SK-N-SH (cell line): ENCODE results near the gene CCDC192. TPM values are rescaled to one million over a fixed set of nuclear protein-coding genes. Genes with fewer than 3 reads are reported as not detected.

ENCODE experiments used
- CTCF ChIA-PET: fragments of 300-600, 350-600 bp; formaldehyde crosslinking; extraction: SDS; loops from one replicate; lab custom pipeline; 2021; lab: Yijun Ruan, JAX
- POLR2A ChIA-PET: fragments of 350-600 bp; sonication (Branson Sonifier 250); formaldehyde crosslinking; extraction: SDS; loops from one replicate; lab custom pipeline; 2020; ENCODE audit warnings: antibody characterized with exemption, inconsistent platforms; lab: Yijun Ruan, JAX
- DNase-seq: peaks from one replicate; pipeline ENCODE4 v3.0.0; 2012
- H2AFZ ChIP-seq: fragments of 200-600 bp; sonication (generic); 2 replicates; pipeline ENCODE4 v1.8.1; 2016; ENCODE audit warnings: antibody characterized with exemption, mild to moderate bottlenecking, low read depth
- H3F3A ChIP-seq: fragments of 200-600 bp; sonication (generic); replicated peaks from 2 replicates; pipeline ENCODE3; 2016; ENCODE audit warnings: antibody characterized with exemption, mild to moderate bottlenecking; ENCODE audit not compliant: insufficient read depth
- H3K27ac ChIP-seq, 2 experiments: fragments of 200-500 bp in 1 of 2; fragments of 200-600 bp in 1 of 2; sonication (Bioruptor generic) in 1 of 2; sonication (generic), shearing (Covaris generic) in 1 of 2; 2 replicates each; pipeline versions ENCODE4 v1.5.1 to v1.6.1; 2014 to 2016; ENCODE audit warnings: low read depth in 2 of 2, inconsistent platforms in 1 of 2, low read length in 1 of 2, mild to moderate bottlenecking in 1 of 2, mixed read lengths in 1 of 2
- H3K27me3 ChIP-seq: fragments of 200-600 bp; sonication (generic), shearing (Covaris generic); 2 replicates; pipeline ENCODE4 v1.6.1; 2016; ENCODE audit warnings: mixed run types; ENCODE audit not compliant: insufficient read depth
- H3K36me3 ChIP-seq, 2 experiments: fragments of 200-500 bp in 1 of 2; fragments of 200-600 bp in 1 of 2; sonication (Bioruptor generic) in 1 of 2; sonication (generic) in 1 of 2; replicated peaks in 1 of 2; 2 replicates each; pipeline versions ENCODE3 to v1.5.1; 2014 to 2016; ENCODE audit warnings: low read length in 1 of 2, mild to moderate bottlenecking in 1 of 2; ENCODE audit not compliant: insufficient read depth in 2 of 2, control insufficient read depth in 1 of 2
- H3K4me1 ChIP-seq, 2 experiments: fragments of 200-500 bp in 1 of 2; fragments of 200-600 bp in 1 of 2; sonication (Bioruptor generic) in 1 of 2; sonication (generic), shearing (Covaris generic) in 1 of 2; 2 replicates each; pipeline versions ENCODE4 v1.5.1 to v1.6.1; 2014 to 2016; ENCODE audit warnings: low read depth in 1 of 2, low read length in 1 of 2, mixed run types in 1 of 2; ENCODE audit not compliant: insufficient read depth in 2 of 2, control insufficient read depth in 1 of 2
- H3K4me2 ChIP-seq: fragments of 200-600 bp; sonication (generic), shearing (Covaris generic); 2 replicates; pipeline ENCODE4 v1.6.1; 2017; ENCODE audit warnings: mixed run types
- H3K4me3 ChIP-seq, 2 experiments: fragments of 200-500 bp in 1 of 2; fragments of 200-600 bp in 1 of 2; sonication (Bioruptor generic) in 1 of 2; sonication (generic), shearing (Covaris generic) in 1 of 2; 2 replicates each; pipeline versions ENCODE4 v1.5.1 to v1.8.1; 2014 to 2016; ENCODE audit warnings: low read depth in 2 of 2, inconsistent platforms in 1 of 2, low read length in 1 of 2, mild to moderate bottlenecking in 1 of 2, mixed read lengths in 1 of 2, moderate library complexity in 1 of 2
- H3K79me2 ChIP-seq: fragments of 200-600 bp; sonication (generic); 2 replicates; pipeline ENCODE4 v1.8.1; 2017; ENCODE audit warnings: mild to moderate bottlenecking; ENCODE audit not compliant: insufficient read depth
- H3K9ac ChIP-seq: fragments of 200-600 bp; sonication (generic); 2 replicates; pipeline ENCODE4 v1.6.1; 2017; ENCODE audit warnings: mixed run types
- H3K9me2 ChIP-seq: fragments of 200-600 bp; sonication (generic); 2 replicates; pipeline ENCODE4 v1.6.1; 2017; ENCODE audit warnings: mixed run types
- H3K9me3 ChIP-seq: fragments of 200-600 bp; sonication (generic); 2 replicates; pipeline ENCODE4 v1.6.1; 2017; ENCODE audit warnings: mixed run types, mild to moderate bottlenecking, moderate library complexity
- H4K20me1 ChIP-seq: fragments of 200-600 bp; sonication (generic); 2 replicates; pipeline ENCODE4 v1.6.1; 2017; ENCODE audit warnings: mild to moderate bottlenecking, mixed run types; ENCODE audit not compliant: insufficient read depth
- CTCF ChIP-seq: fragments of 200-600 bp; sonication (generic); IDR thresholded peaks from 2 replicates; pipeline ENCODE4 v1.6.1; 2017; ENCODE audit warnings: antibody characterized with exemption, mild to moderate bottlenecking, moderate library complexity
- ELF1 ChIP-seq: IDR thresholded peaks from 2 replicates; pipeline ENCODE4 v1.4.0; 2012
- FOXJ3 ChIP-seq: sonication (generic); formaldehyde crosslinking; IDR thresholded peaks from 2 replicates; pipeline ENCODE4 v1.5.1; 2020; ENCODE audit warnings: mild to moderate bottlenecking, missing genetic modification reagents
- FOXM1 ChIP-seq: IDR thresholded peaks from 2 replicates; pipeline ENCODE4 v1.4.0; 2012; ENCODE audit warnings: low read depth, mild to moderate bottlenecking
- GATA2 ChIP-seq: sonication (generic); formaldehyde crosslinking; IDR thresholded peaks from 2 replicates; pipeline ENCODE4 v1.5.0; 2020; ENCODE audit warnings: mild to moderate bottlenecking, missing genetic modification reagents
- MAX ChIP-seq: IDR thresholded peaks from 2 replicates; pipeline ENCODE4 v1.4.0; 2012; ENCODE audit warnings: low read depth
- MEF2A ChIP-seq: IDR thresholded peaks from 2 replicates; pipeline ENCODE4 v1.4.0; 2012; ENCODE audit warnings: low read depth, borderline replicate concordance
- PBX3 ChIP-seq: IDR thresholded peaks from 2 replicates; pipeline ENCODE4; 2012
- POLR2AphosphoS5 ChIP-seq: IDR thresholded peaks from 2 replicates; pipeline ENCODE4 v1.6.1; 2012; ENCODE audit warnings: low read depth, low read length
- RCOR1 ChIP-seq: fragments of 150-350 bp; IDR thresholded peaks from 2 replicates; pipeline ENCODE4 v1.6.1; 2017; ENCODE audit warnings: antibody characterized with exemption, low read length
- SIN3A ChIP-seq: IDR thresholded peaks from 2 replicates; pipeline ENCODE4 v1.6.1; 2012; ENCODE audit warnings: low read depth, mild to moderate bottlenecking, low read length, moderate library complexity, borderline replicate concordance
- TAF1 ChIP-seq: IDR thresholded peaks from 2 replicates; pipeline ENCODE4 v1.6.1; 2012; ENCODE audit warnings: low read depth, mild to moderate bottlenecking, low read length, moderate library complexity, borderline replicate concordance
- USF1 ChIP-seq: IDR thresholded peaks from 2 replicates; pipeline ENCODE4 v1.4.0; 2012; ENCODE audit warnings: low read depth, borderline replicate concordance
- USF2 ChIP-seq: fragments of 150-350 bp; IDR thresholded peaks from 2 replicates; pipeline ENCODE4 v1.6.1; 2017; ENCODE audit warnings: antibody characterized with exemption, low read length, low read depth, borderline replicate concordance
- YY1 ChIP-seq: IDR thresholded peaks from 2 replicates; pipeline ENCODE4 v1.4.0; 2012; ENCODE audit warnings: low read depth, mild to moderate bottlenecking
- ZBTB33 ChIP-seq: IDR thresholded peaks from 2 replicates; pipeline ENCODE4 v1.4.0; 2012; ENCODE audit warnings: low read depth, borderline replicate concordance
- WGBS: methylation state at CpG from one replicate; pipeline ENCODE4 v1.1.6; 2017; ENCODE audit warnings: low lambda C conversion rate; 5-methylcytosine and 5-hydroxymethylcytosine counted together
- polyA plus RNA-seq, 3 experiments: library from polyadenylated mRNA; depleted of rRNA; stranded (reverse); fragments of >200 nt; gene quantifications; 2 replicates each; pipeline ENCODE4 v1.2.3, GENCODE V29; 2012

CCDC192 gene
- polyA plus RNA-seq, 1 of the 3 experiments (the other 2 are of a cell fraction): not detected

- H3K9me3 ChIP-seq: no peaks in the 10 kb centered on the region
- H3K4me3 ChIP-seq: no peak overlapping the region
- CTCF ChIA-PET: interaction anchor here (1.1 to 1.4 kb wide), 2 partner anchors 32 to 116 kb away, joined by 3 read pairs; no protein-coding TSS in a partner anchor
- TF ChIP-seq TAF1 (no peak), RCOR1 (no peak), USF2 (no peak), PBX3 (no peak), YY1 (no peak), SIN3A (no peak), ZBTB33 (no peak), ELF1 (no peak), FOXM1 (no peak), POLR2AphosphoS5 (no peak), MEF2A (no peak), CTCF (no peak)
- no peaks in the 10 kb centered on the region for H3K79me2 ChIP-seq
- no peak overlapping the region for H3K27ac ChIP-seq
- no peak overlapping the region for H3K9ac ChIP-seq
- H3F3A ChIP-seq: peaks cover 4% of the 10 kb centered on the region
- H2AFZ ChIP-seq: no peak overlapping the region
- 82% methylated on average over 1 of the region's 1 CpG for WGBS
- DNase-seq: no peak
- H3K4me2 ChIP-seq: no peak overlapping the region
- POLR2A ChIA-PET: no interaction called here
- H3K27me3 ChIP-seq: no peaks in the 10 kb centered on the region
- no peaks in the 10 kb centered on the region for H3K9me2 ChIP-seq
- peaks cover 4 to 14% of the 10 kb centered on the region in 2 experiments for H3K36me3 ChIP-seq
- no peaks in the 10 kb centered on the region for H4K20me1 ChIP-seq
- H3K4me1 ChIP-seq: peaks cover 18 to 19% of the 10 kb centered on the region in 2 experiments
Measured at GRCh38 chr5:127963233-127963632, 260.0 kb downstream of the CCDC192 start.

- peaks cover 4 to 14% of the 10 kb centered on the region in 2 experiments for H3K36me3 ChIP-seq
- no peak for DNase-seq
- CTCF ChIA-PET: interaction anchor here (1.4 kb wide), 1 partner anchor 116 kb away, joined by 3 read pairs; no protein-coding TSS in a partner anchor
- POLR2A ChIA-PET: no interaction called here
- H3K79me2 ChIP-seq: no peaks in the 10 kb centered on the region
- no peak overlapping the region for H3K4me2 ChIP-seq
- peaks cover 3% of the 10 kb centered on the region for H3F3A ChIP-seq
- peaks cover 11 to 15% of the 10 kb centered on the region in 2 experiments for H3K4me1 ChIP-seq
- no peak overlapping the region for H3K4me3 ChIP-seq
- H3K9me3 ChIP-seq: no peaks in the 10 kb centered on the region
- no peaks in the 10 kb centered on the region for H3K9me2 ChIP-seq
- no peaks in the 10 kb centered on the region for H3K27me3 ChIP-seq
- H4K20me1 ChIP-seq: no peaks in the 10 kb centered on the region
- H3K27ac ChIP-seq: no peak overlapping the region
- 99% methylated on average over 3 of the region's 3 CpGs for WGBS
- H2AFZ ChIP-seq: no peak overlapping the region
- no peak overlapping the region for H3K9ac ChIP-seq
- TF ChIP-seq GATA2 (CRISPR knock-in tag) (no peak), MAX (no peak), FOXM1 (no peak), CTCF (no peak), USF1 (no peak), FOXJ3 (CRISPR knock-in tag) (no peak), PBX3 (no peak), POLR2AphosphoS5 (no peak)
Measured at GRCh38 chr5:127963931-127964330, 260.7 kb downstream of the CCDC192 start.
